Upper lobe of right lung (tissue), 1 donor: ENCODE measurements around the gene NRXN3. TPM values are rescaled to one million over a fixed set of nuclear protein-coding genes. Genes with fewer than 3 reads are reported as not detected.

ENCODE experiments used
- ATAC-seq: fragments of 200-7000 bp; cut with Tn5 transposase; one replicate; pipeline ENCODE4 v1.9.1; 2020; ENCODE audit warnings: mild to moderate bottlenecking, moderate library complexity
- DNase-seq: peaks from one replicate; pipeline ENCODE4 v3.0.0-alpha.2; 2020
- H3K27ac ChIP-seq: fragments of 200-600 bp; one replicate; pipeline ENCODE4 v1.8.0; 2022
- H3K27me3 ChIP-seq: fragments of 200-600 bp; one replicate; pipeline ENCODE4 v1.8.0; 2022; ENCODE audit warnings: mild to moderate bottlenecking
- H3K36me3 ChIP-seq: fragments of 200-600 bp; one replicate; pipeline ENCODE4 v1.8.0; 2022
- H3K4me1 ChIP-seq: fragments of 200-600 bp; one replicate; pipeline ENCODE4 v1.8.0; 2022
- H3K4me3 ChIP-seq: fragments of 200-600 bp; one replicate; pipeline ENCODE4 v1.8.0; 2022; ENCODE audit warnings: mild to moderate bottlenecking
- H3K9me3 ChIP-seq: fragments of 200-600 bp; one replicate; pipeline ENCODE4 v1.8.0; 2022
- intact Hi-C: fragments of 100-400 bp; cut with DNase I; formaldehyde crosslinking; loops from one replicate; pipeline ENCODE4 v1.11.0; 2022
- total RNA-seq: library from RNA; stranded (reverse); fragmentation: NEBNext Ultra II Directional; extraction: Animal tissue kit (Norgen Biotek cat#: 25700); gene quantifications from one replicate; pipeline ENCODE4 v1.2.1, GENCODE V29; 2021
- TF ChIP-seq, protein P1 (sequence below): fragments of 200-600 bp; IDR thresholded peaks from one replicate; pipeline ENCODE4 v1.8.0; 2022; ENCODE audit warnings: antibody characterized with exemption
- donor health status: DM: no; HTN: yes; CAD: no; lungs with severe emphysema.

Gene NRXN3
- total RNA-seq, 1 donor from 2014 or later, result 10.0 TPM

DNA sequence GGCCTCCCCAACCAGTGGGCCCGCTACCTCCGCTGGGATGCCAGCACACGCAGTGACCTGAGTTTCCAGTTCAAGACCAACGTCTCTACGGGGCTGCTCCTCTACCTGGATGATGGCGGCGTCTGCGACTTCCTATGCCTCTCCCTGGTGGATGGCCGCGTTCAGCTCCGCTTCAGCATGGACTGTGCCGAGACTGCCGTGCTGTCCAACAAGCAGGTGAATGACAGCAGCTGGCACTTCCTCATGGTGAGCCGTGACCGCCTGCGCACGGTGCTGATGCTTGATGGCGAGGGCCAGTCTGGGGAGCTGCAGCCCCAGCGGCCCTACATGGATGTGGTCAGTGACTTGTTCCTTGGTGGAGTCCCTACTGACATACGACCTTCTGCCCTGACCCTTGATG lies 73.0 kb downstream of the NRXN3 start:
- ATAC-seq (no peak), DNase-seq (no peak)
- H3K4me3 ChIP-seq, result no peak overlapping the region

GRCh38 chr14:78245238-78245637 lies 75.1 kb downstream of the NRXN3 start:
- Histone ChIP-seq H3K4me1 (no peaks in the 10 kb centered on the region), H3K36me3 (no peaks in the 10 kb centered on the region), H3K9me3 (no peaks in the 10 kb centered on the region), H3K27me3 (no peaks in the 10 kb centered on the region), H3K4me3 (no peak overlapping the region), H3K27ac (no peak overlapping the region)
- ATAC-seq (peak; percentile 60), DNase-seq (peak; percentile 70)
- intact Hi-C loops, result no loop called here
- TF ChIP-seq, protein P1, sequence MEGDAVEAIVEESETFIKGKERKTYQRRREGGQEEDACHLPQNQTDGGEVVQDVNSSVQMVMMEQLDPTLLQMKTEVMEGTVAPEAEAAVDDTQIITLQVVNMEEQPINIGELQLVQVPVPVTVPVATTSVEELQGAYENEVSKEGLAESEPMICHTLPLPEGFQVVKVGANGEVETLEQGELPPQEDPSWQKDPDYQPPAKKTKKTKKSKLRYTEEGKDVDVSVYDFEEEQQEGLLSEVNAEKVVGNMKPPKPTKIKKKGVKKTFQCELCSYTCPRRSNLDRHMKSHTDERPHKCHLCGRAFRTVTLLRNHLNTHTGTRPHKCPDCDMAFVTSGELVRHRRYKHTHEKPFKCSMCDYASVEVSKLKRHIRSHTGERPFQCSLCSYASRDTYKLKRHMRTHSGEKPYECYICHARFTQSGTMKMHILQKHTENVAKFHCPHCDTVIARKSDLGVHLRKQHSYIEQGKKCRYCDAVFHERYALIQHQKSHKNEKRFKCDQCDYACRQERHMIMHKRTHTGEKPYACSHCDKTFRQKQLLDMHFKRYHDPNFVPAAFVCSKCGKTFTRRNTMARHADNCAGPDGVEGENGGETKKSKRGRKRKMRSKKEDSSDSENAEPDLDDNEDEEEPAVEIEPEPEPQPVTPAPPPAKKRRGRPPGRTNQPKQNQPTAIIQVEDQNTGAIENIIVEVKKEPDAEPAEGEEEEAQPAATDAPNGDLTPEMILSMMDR, result no peak

More for the DNA sequence above, 73.0 kb downstream of the NRXN3 start:
- Histone ChIP-seq H3K27ac (no peak overlapping the region), H3K36me3 (no peaks in the 10 kb centered on the region), H3K27me3 (no peaks in the 10 kb centered on the region), H3K4me1 (no peaks in the 10 kb centered on the region), H3K9me3 (no peaks in the 10 kb centered on the region)
- TF ChIP-seq, protein P1, result no peak
- intact Hi-C loops, result no loop called here

DNA sequence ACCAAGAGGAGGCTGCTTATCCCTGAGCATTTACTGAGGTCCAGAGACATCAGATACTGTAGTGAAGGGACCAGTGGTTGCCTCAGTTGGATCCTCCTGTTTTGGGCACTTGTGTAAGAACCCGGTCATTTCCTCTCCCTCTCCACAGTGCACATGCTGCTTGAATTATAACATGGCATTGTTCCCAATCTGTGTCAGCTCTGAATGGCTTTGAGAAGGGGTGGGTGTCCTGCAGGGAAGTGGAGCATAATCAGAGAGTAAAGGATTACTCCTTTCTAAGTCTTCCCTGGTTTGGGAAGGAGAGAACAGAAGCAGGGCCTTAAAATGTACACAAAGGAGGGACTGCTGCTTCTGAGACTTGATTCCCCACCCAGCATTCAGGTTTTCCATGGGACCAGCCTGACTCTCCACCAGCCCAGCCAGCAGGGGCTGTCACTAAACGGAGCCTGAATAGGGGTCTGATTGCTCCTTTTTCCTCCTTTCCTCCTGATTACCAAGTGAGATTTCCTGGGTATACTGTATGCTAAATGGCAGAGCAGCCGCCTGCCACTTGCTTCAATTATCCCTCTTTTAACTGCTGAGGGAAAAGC lies 78.4 kb downstream of the NRXN3 start:
- intact Hi-C loops, result no loop called here
- no peaks in the 10 kb centered on the region for H3K4me1 ChIP-seq
- no peaks in the 10 kb centered on the region for H3K27me3 ChIP-seq
- TF ChIP-seq, protein P1, result no peak
- H3K4me3 ChIP-seq, result no peak overlapping the region
- H3K27ac ChIP-seq, result no peak overlapping the region
- no peak for ATAC-seq
- no peaks in the 10 kb centered on the region for H3K36me3 ChIP-seq
- no peaks in the 10 kb centered on the region for H3K9me3 ChIP-seq
- DNase-seq, result no peak

DNA sequence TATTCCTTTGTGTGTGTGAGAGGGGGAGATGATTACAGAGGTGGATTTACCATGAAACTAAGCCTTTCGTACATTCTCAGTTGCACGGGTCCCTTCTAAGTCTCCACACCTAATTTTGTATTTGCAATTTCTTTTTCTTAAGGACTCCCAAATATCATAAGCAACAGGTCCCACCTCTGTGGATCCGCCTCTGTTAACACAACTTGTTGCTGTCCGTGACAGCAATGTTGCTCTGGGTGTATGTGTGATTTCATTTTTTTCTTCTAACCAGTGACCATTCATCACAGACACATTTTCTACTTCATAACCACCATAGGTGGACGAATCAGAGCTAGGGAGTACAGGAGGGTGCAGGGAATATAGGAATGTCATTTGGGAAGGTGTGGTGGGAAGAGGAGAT lies 81.1 kb downstream of the NRXN3 start:
- no peak for ATAC-seq
- intact Hi-C loops, result no loop called here
- no peaks in the 10 kb centered on the region for H3K4me1 ChIP-seq
- H3K27ac ChIP-seq, result no peak overlapping the region
- no peaks in the 10 kb centered on the region for H3K36me3 ChIP-seq
- no peaks in the 10 kb centered on the region for H3K27me3 ChIP-seq
- no peak for DNase-seq
- no peaks in the 10 kb centered on the region for H3K9me3 ChIP-seq
- TF ChIP-seq, protein P1, result no peak
- H3K4me3 ChIP-seq, result no peak overlapping the region

DNA sequence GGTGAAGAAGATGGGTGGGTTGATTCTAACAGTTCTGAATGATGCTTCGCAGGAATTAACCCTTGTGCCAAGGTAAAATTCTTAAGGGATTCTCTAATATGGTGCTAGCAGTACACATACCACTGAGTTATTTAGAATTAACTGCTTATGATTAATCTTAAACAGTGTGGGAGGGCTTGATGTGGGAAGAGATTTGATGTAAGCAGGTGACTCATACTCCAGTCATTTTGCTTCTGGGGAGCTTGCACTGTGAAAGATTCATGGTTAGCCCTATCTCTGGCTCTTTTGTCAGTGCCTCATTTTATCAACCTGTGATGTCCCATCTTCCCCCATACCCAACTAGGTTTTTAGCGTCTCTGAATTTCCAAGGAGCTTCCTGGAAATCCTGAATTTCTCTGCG lies 83.8 kb downstream of the NRXN3 start:
- DNase-seq, result no peak
- TF ChIP-seq, protein P1, result no peak
- Histone ChIP-seq H3K27ac (no peak overlapping the region), H3K27me3 (no peaks in the 10 kb centered on the region), H3K4me3 (no peak overlapping the region), H3K36me3 (no peaks in the 10 kb centered on the region), H3K9me3 (no peaks in the 10 kb centered on the region), H3K4me1 (no peaks in the 10 kb centered on the region)
- intact Hi-C loops, result no loop called here
- ATAC-seq, result no peak
